HG03439 (cell line): ENCODE results near the gene SDR9C7.
"Not testable (repeated sequence)": the region's sequence is repeated elsewhere in the genome, so short reads cannot be mapped to it uniquely, and the experiment has no call there.

ENCODE experiments used
- ATAC-seq: cut with Tn5 transposase; IDR thresholded peaks from one replicate; pipeline ENCODE4 v1.9.1; 2021; ENCODE audit warnings: mild to moderate bottlenecking, moderate library complexity; ENCODE audit not compliant: unreplicated experiment

Gene SDR9C7

GRCh38 chr12:56879240-56880124 is 54.7 kb downstream of the SDR9C7 start:
- not testable (repeated sequence) for ATAC-seq

GRCh38 chr12:56878010-56878339 is 56.2 kb downstream of the SDR9C7 start:
- ATAC-seq: no peak

DNA sequence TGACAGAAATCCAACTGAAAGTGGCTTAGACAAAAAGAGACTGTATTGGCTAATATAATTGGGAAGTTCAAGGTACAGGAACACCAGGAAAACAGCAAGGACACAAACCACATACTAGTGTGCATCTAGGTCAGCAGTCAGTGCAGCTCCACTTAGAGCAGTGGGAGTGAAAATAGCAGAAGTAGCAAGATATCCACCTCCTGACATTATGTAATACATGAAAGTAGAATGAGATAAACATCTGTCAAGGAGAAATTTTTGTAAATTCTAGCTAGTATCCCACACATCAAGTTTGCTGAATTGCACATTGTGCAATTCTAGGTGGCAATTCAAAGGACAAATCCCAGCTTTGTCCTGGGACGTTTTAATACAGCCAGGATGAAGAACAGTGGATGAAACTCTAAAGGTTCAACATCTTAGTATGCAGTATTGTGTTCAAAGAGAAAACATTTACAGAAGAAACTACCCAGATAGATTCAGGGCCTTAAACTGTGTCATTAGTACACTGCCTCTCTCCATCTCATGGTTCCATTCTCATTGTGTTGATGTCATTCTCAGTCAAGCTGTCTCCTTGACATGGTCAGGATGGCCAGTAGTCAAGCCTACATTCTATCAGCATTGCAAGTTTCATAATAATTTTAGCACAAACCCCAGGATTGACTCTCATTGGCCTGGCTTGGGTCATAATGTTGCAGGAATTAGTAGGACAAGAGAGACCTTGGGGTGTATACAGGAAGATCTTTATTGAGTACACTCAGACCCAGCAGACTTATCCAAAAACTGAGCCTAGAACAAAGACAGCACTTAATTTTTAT is 56.8 kb downstream of the SDR9C7 start:
- no peak for ATAC-seq

DNA sequence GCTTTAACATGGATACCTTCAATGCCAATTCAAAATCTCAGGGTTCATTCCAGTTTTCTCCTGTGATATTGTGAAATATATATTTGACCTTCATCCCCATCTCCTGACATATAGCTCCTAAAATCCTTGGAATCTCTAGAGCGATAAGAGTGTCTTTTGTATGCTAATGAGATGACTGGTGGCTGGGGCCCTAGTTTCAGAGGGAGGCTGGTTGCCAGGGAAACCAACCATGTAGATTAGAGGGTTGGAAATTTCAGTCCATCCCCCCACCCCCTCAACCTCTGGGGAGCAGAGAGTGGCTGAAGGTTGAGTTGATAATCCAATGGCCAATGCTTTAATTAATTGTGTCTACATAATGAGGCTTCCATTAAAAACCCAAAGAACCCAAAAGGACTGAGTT is 59.4 kb downstream of the SDR9C7 start:
- no peak for ATAC-seq

- no peak for ATAC-seq
These were observed 60.8 kb downstream of the SDR9C7 start for GRCh38 chr12:56873382-56873781.
